Esophagus muscularis mucosa (tissue), 4 donors: Measurements from ENCODE around the gene RPL13A. TPM values are rescaled to one million over a fixed set of nuclear protein-coding genes. Genes with fewer than 3 reads are reported as not detected.

Experiments used
- DNase-seq: peaks from one replicate; pipeline ENCODE4 v3.0.0-alpha.2; 2017; ENCODE audit errors: extremely low spot score
- H3K27ac ChIP-seq, 4 donors: fragments of 200-600 bp; sonication (generic); replicated peaks in 1 of 4; 1 replicate in 3 of 4; 2 replicates in 1 of 4; pipeline ENCODE4 v1.5.1; 2016 to 2019; ENCODE audit warnings: mild to moderate bottlenecking in 1 of 4
- H3K27me3 ChIP-seq, 4 donors: fragments of 200-600 bp; sonication (generic); one replicate each; pipeline versions ENCODE4 v1.5.1 to v1.6.0; 2016 to 2019
- H3K36me3 ChIP-seq, 4 donors: fragments of 200-600 bp; sonication (generic); one replicate each; pipeline ENCODE4 v1.5.1; 2016 to 2019
- H3K4me1 ChIP-seq, 4 donors: fragments of 200-600 bp; sonication (generic); one replicate each; pipeline ENCODE4 v1.5.1; 2016 to 2019
- H3K4me3 ChIP-seq, 4 donors: fragments of 200-600 bp; sonication (generic); 1 replicate in 2 of 4; 2 replicates in 2 of 4; pipeline ENCODE4 v1.5.1; 2016 to 2019; ENCODE audit warnings: mild to moderate bottlenecking in 4 of 4, moderate library complexity in 1 of 4
- H3K9me3 ChIP-seq, 4 donors: fragments of 200-600 bp; sonication (generic); 1 replicate in 3 of 4; 2 replicates in 1 of 4; pipeline ENCODE4 v1.5.1; 2016 to 2019
- EP300 ChIP-seq: sonication (generic); formaldehyde crosslinking; IDR thresholded peaks from one replicate; pipeline ENCODE4 v1.6.1; 2017; ENCODE audit warnings: antibody characterized with exemption
- POLR2A ChIP-seq: fragments of 450-650 bp; IDR thresholded peaks from one replicate; pipeline ENCODE4 v1.6.1; 2017; ENCODE audit warnings: antibody characterized with exemption, moderate library complexity, mild to moderate bottlenecking, low read depth
- POLR2AphosphoS5 ChIP-seq, 2 donors: sonication (generic); formaldehyde crosslinking; IDR thresholded peaks; one replicate each; pipeline ENCODE4 v1.6.1; 2017; ENCODE audit warnings: antibody characterized with exemption in 2 of 2
- WGBS: methylation state at CpG from one replicate; pipeline ENCODE4 v1.1.5; 2018; 5-methylcytosine and 5-hydroxymethylcytosine counted together
- intact Hi-C: fragments of 100-400 bp; cut with DNase I; formaldehyde crosslinking; loops from one replicate; pipeline ENCODE4 v1.15.1; 2023
- total RNA-seq, 4 donors: library from RNA; depleted of rRNA; stranded (reverse); fragments of >200 nt; gene quantifications; one replicate each; pipeline versions ENCODE4 v1.1.0 to v1.2.1, GENCODE V29; 2016
- TF ChIP-seq, protein P1 (sequence below), 3 experiments: fragments of 200-600 bp in 2 of 3; fragments of 450-650 bp in 1 of 3; sonication (generic) in 2 of 3; IDR thresholded peaks; one replicate each; pipeline ENCODE4 v1.5.1; 2017 to 2019; ENCODE audit warnings: antibody characterized with exemption in 3 of 3, mild to moderate bottlenecking in 2 of 3, moderate library complexity in 1 of 3

Gene RPL13A
- total RNA-seq, 4 donors from 2014 or later = 1,843 to 3,096 (median 2,688) TPM

DNA sequence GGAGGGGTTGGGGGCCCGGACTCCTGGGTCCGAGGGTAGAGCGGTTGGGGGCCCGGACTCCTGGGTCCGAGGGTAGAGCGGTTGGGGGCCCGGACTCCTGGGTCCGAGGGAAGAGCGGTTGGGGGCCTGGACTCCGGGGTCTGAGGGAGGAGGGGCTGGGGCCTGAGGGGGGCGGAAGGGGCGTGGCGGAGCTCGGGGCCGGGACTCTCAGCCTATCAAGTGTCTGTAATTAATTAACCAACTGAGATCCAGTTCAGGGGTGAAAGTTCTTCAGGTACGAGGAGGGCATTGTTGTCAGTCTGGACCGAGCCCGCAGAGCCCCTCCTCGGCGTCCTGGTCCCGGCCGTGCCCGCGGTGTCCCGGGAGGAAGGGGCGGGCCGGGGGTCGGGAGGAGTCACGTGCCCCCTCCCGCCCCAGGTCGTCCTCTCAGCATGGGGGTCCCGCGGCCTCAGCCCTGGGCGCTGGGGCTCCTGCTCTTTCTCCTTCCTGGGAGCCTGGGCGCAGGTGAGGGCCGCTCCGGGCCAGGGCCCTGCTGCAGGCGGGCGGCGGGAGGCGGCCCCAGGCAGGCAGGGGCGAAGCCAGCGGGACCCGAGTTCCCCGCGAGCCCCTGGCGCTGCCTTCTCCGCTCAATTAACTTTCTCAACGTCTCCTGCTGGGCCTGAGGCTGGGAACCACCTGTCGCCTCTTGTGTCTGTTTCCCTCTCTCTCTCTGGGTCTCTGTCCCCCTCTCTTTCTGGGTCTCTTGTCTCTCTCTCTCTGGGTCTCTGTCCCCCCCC, 25.8 kb downstream of the RPL13A start:
- intact Hi-C loops = no loop called here
- H3K4me3 ChIP-seq = peak overlapping the region; percentile 64 to 96 (median 72)
- peaks cover 0 to 29% (median 2%) of the 10 kb centered on the region in 4 donors for H3K36me3 ChIP-seq
- 0% methylated on average over 20 of the region's 50 CpGs for WGBS
- DNase-seq = no peak
- H3K27me3 ChIP-seq = no peaks in the 10 kb centered on the region
- H3K9me3 ChIP-seq = no peaks in the 10 kb centered on the region
- no peak for TF ChIP-seq POLR2A
- TF ChIP-seq EP300 = no peak
- peak in 1 of 2 donors; percentile 17 for TF ChIP-seq POLR2AphosphoS5 (IDR thresholded peaks at IDR 0.05)
- TF ChIP-seq, protein P1, sequence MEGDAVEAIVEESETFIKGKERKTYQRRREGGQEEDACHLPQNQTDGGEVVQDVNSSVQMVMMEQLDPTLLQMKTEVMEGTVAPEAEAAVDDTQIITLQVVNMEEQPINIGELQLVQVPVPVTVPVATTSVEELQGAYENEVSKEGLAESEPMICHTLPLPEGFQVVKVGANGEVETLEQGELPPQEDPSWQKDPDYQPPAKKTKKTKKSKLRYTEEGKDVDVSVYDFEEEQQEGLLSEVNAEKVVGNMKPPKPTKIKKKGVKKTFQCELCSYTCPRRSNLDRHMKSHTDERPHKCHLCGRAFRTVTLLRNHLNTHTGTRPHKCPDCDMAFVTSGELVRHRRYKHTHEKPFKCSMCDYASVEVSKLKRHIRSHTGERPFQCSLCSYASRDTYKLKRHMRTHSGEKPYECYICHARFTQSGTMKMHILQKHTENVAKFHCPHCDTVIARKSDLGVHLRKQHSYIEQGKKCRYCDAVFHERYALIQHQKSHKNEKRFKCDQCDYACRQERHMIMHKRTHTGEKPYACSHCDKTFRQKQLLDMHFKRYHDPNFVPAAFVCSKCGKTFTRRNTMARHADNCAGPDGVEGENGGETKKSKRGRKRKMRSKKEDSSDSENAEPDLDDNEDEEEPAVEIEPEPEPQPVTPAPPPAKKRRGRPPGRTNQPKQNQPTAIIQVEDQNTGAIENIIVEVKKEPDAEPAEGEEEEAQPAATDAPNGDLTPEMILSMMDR (IDR thresholded peaks at IDR 0.05) = no peak
- peak overlapping the region; percentile 86 to 93 (median 90) for H3K27ac ChIP-seq
- H3K4me1 ChIP-seq = peaks cover 17 to 50% (median 45%) of the 10 kb centered on the region in 4 donors

DNA sequence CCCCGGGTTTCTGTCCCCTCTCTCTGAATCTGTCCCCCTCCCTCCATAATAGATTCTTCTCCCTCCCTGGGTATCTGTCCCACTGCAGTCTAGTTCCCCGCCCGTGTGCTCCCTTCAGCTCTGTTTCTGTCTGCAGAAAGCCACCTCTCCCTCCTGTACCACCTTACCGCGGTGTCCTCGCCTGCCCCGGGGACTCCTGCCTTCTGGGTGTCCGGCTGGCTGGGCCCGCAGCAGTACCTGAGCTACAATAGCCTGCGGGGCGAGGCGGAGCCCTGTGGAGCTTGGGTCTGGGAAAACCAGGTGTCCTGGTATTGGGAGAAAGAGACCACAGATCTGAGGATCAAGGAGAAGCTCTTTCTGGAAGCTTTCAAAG, 26.3 kb downstream of the RPL13A start:
- H3K4me1 ChIP-seq = peaks cover 17 to 50% (median 45%) of the 10 kb centered on the region in 4 donors
- H3K36me3 ChIP-seq = peaks cover 0 to 33% (median 2%) of the 10 kb centered on the region in 4 donors
- TF ChIP-seq, protein P1 (IDR thresholded peaks at IDR 0.05) = no peak
- no peak for TF ChIP-seq POLR2AphosphoS5 (IDR thresholded peaks at IDR 0.05)
- 33% methylated on average over 5 of the region's 12 CpGs for whole genome bisulfite sequencing
- H3K27ac ChIP-seq = peak overlapping the region; percentile 86 to 93 (median 90)
- no peaks in the 10 kb centered on the region for H3K9me3 ChIP-seq
- intact Hi-C loops = no loop called here
- DNase-seq = no peak
- no peaks in the 10 kb centered on the region for H3K27me3 ChIP-seq
- peak overlapping the region; percentile 64 to 96 (median 72) for H3K4me3 ChIP-seq

DNA sequence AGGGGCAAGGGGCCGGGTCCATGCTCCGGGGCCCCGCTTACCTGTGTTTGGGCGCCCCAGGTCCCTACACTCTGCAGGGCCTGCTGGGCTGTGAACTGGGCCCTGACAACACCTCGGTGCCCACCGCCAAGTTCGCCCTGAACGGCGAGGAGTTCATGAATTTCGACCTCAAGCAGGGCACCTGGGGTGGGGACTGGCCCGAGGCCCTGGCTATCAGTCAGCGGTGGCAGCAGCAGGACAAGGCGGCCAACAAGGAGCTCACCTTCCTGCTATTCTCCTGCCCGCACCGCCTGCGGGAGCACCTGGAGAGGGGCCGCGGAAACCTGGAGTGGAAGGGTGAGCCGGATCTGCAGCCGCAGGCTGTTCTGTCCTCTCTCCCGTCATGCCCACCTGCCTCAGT, 26.7 kb downstream of the RPL13A start:
- TF ChIP-seq POLR2A = no peak
- TF ChIP-seq, protein P1 (IDR thresholded peaks at IDR 0.05) = no peak
- TF ChIP-seq EP300 = no peak
- TF ChIP-seq POLR2AphosphoS5 (IDR thresholded peaks at IDR 0.05) = no peak
- H3K4me1 ChIP-seq = peaks cover 17 to 50% (median 45%) of the 10 kb centered on the region in 4 donors

DNA sequence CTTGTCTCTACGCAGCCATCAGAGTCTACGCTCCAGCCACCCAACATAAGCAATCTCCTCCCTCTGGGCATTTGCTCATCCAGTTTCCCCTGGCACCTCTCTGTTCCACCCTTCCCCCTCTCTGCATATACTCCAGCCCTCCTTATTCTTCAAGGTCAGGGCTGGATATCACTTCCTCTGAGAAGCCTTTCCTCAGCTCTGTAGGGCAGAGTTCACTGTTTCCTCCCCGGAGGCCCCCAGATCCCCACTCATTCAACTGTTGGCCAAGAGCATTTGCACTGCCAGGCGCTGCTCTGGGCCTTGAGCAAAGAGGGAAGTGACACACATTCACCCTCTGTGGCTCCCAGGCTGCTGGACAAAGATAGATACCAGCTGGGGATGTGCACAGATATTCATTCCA, 28.4 kb downstream of the RPL13A start:
- TF ChIP-seq, protein P1 (IDR thresholded peaks at IDR 0.05) = no peak
- TF ChIP-seq POLR2AphosphoS5 (IDR thresholded peaks at IDR 0.05) = peak in 1 of 2 donors; percentile 16
- 67% methylated on average over 4 of the region's 4 CpGs for WGBS
- H3K36me3 ChIP-seq = peaks cover 0 to 39% (median 6%) of the 10 kb centered on the region in 4 donors
- no peaks in the 10 kb centered on the region for H3K27me3 ChIP-seq
- H3K9me3 ChIP-seq = no peaks in the 10 kb centered on the region
- H3K27ac ChIP-seq = peak overlapping the region in 2 of 4 donors; percentile 25 to 52
- H3K4me3 ChIP-seq = no peak overlapping the region
- H3K4me1 ChIP-seq = peaks cover 17 to 49% (median 44%) of the 10 kb centered on the region in 4 donors
- DNase-seq = no peak
- intact Hi-C loops = no loop called here

More for the DNA sequence above, 26.7 kb downstream of the RPL13A start:
- intact Hi-C loops = no loop called here
- Histone ChIP-seq H3K27ac (peak overlapping the region; percentile 86 to 93 (median 90)), H3K36me3 (peaks cover 0 to 34% (median 2%) of the 10 kb centered on the region in 4 donors), H3K9me3 (no peaks in the 10 kb centered on the region), H3K27me3 (no peaks in the 10 kb centered on the region), H3K4me3 (peak overlapping the region; percentile 64 to 96 (median 72))
- 82% methylated on average over 18 of the region's 21 CpGs for WGBS
- no peak for DNase-seq
